ENCODE measurements around the gene NOP56.
"Not testable (repeated sequence)": the region's sequence is repeated elsewhere in the genome, so short reads cannot be mapped to it uniquely, and the experiment has no call there.

NOP56 gene

DNA sequence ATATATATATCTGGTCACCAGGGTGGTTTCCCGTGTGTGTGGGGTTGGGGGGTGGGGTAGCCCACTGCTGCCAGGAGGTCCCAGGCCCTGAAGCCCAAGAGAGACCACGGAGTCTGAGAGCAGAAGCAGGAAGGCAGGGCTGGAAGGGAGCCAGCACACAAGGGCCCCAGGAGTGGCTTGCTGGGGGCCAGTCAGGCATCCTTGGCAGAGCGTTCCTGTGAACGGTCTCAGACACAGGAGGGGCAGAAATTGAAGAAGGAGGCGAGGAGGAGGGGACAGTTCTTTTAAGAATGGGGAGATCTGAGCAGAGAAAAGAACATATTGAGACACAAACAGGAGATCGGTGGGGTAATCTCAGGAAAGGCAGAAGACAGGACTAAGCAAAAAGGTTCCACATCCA lies 38.3 kb downstream of the NOP56 start:
- Histone ChIP-seq H3K27me3 (ENCODE audit: control insufficient read depth in 1 of 2, insufficient read depth in 2 of 2, low read length in 2 of 2) (peaks cover 0 to 3% of the 10 kb centered on the region in 2 donors), H3K4me1 (ENCODE audit: insufficient read depth, low read length) (peaks cover 6% of the 10 kb centered on the region), H3K27ac (ENCODE audit: low read depth, low read length) (no peak overlapping the region), H3K9me3 (ENCODE audit: low read length) (no peaks in the 10 kb centered on the region), H3K9ac (ENCODE audit: low read length) (no peak overlapping the region), H3K36me3 (ENCODE audit: insufficient read depth, low read length) (no peaks in the 10 kb centered on the region), H3K4me3 (ENCODE audit: low read depth in 1 of 2, low read length in 2 of 2) (no peak overlapping the region)

GRCh38 chr20:2691127-2691526 lies 38.7 kb downstream of the NOP56 start:
- Histone ChIP-seq H3K36me3 (ENCODE audit: insufficient read depth, low read length) (no peaks in the 10 kb centered on the region), H3K9ac (ENCODE audit: low read length) (no peak overlapping the region), H3K4me3 (ENCODE audit: low read depth in 1 of 2, low read length in 2 of 2) (no peak overlapping the region), H3K27ac (ENCODE audit: low read depth, low read length) (no peak overlapping the region), H3K4me1 (ENCODE audit: insufficient read depth, low read length) (peaks cover 6% of the 10 kb centered on the region), H3K27me3 (ENCODE audit: control insufficient read depth in 1 of 2, insufficient read depth in 2 of 2, low read length in 2 of 2) (peaks cover 0 to 3% of the 10 kb centered on the region in 2 donors), H3K9me3 (ENCODE audit: low read length) (no peaks in the 10 kb centered on the region)

GRCh38 chr20:2691663-2692035 lies 39.2 kb downstream of the NOP56 start:
- peaks cover 0 to 3% of the 10 kb centered on the region in 2 donors for H3K27me3 ChIP-seq (ENCODE audit: control insufficient read depth in 1 of 2, insufficient read depth in 2 of 2, low read length in 2 of 2)
- H3K9ac ChIP-seq (ENCODE audit: low read length) = peak overlapping the region; percentile 54

GRCh38 chr20:2692036-2692885 lies 39.8 kb downstream of the NOP56 start, which contains the start of gene EBF4:
Gene EBF4 (plus strand): TSS chr20:2692780. CDS start chr20:2693646, 866 bp downstream.
- Histone ChIP-seq H3K9ac (ENCODE audit: low read length) (peak within 1 kb of the TSS; percentile 54), H3K4me1 (ENCODE audit: insufficient read depth, low read length) (peaks cover 6% of the 10 kb centered on the region), H3K36me3 (ENCODE audit: insufficient read depth, low read length) (no peaks in the 10 kb centered on the region), H3K4me3 (ENCODE audit: low read depth in 1 of 2, low read length in 2 of 2) (peak within 1 kb of the TSS; percentile 47 to 54), H3K9me3 (ENCODE audit: low read length) (no peaks in the 10 kb centered on the region), H3K27me3 (ENCODE audit: control insufficient read depth in 1 of 2, insufficient read depth in 2 of 2, low read length in 2 of 2) (peaks cover 0 to 3% of the 10 kb centered on the region in 2 donors), H3K27ac (ENCODE audit: low read depth, low read length) (peak within 1 kb of the TSS; percentile 65)

More at GRCh38 chr20:2691663-2692035, 39.2 kb downstream of the NOP56 start:
- Histone ChIP-seq H3K36me3 (ENCODE audit: insufficient read depth, low read length) (no peaks in the 10 kb centered on the region), H3K4me3 (ENCODE audit: low read depth in 1 of 2, low read length in 2 of 2) (peak overlapping the region in 1 of 2 donors; percentile 54), H3K9me3 (ENCODE audit: low read length) (no peaks in the 10 kb centered on the region), H3K27ac (ENCODE audit: low read depth, low read length) (peak overlapping the region; percentile 65), H3K4me1 (ENCODE audit: insufficient read depth, low read length) (peaks cover 6% of the 10 kb centered on the region)

DNA sequence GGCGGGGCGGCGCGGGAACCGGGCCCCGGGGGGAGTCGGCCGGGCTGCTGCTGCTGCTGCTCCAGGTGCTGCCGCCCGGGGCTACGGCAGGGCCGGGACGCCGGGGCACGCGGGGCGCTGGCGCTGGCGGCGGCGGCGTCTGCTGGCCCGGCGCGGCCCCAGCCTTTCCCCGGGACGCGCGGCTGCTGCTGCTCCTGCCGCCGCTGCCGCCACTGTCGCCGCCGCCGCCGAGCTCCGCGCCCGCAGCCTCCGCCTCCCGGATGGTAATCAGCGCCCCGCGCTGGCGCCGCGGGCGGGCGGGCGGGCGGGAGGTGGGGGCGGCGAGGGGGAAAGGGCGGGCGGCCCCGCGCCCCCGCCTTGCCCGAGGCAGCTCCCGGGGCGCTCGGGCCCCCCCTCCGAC lies 40.5 kb downstream of the NOP56 start:
- H3K27me3 ChIP-seq (ENCODE audit: control insufficient read depth in 1 of 2, insufficient read depth in 2 of 2, low read length in 2 of 2) = peaks cover 0 to 3% of the 10 kb centered on the region in 2 donors
- H3K4me3 ChIP-seq (ENCODE audit: low read depth in 1 of 2, low read length in 2 of 2) = no peak overlapping the region
- H3K4me1 ChIP-seq (ENCODE audit: insufficient read depth, low read length) = peaks cover 6% of the 10 kb centered on the region
- no peak overlapping the region for H3K27ac ChIP-seq (ENCODE audit: low read depth, low read length)
- H3K9ac ChIP-seq (ENCODE audit: low read length) = no peak overlapping the region
- no peaks in the 10 kb centered on the region for H3K36me3 ChIP-seq (ENCODE audit: insufficient read depth, low read length)
- H3K9me3 ChIP-seq (ENCODE audit: low read length) = no peaks in the 10 kb centered on the region

DNA sequence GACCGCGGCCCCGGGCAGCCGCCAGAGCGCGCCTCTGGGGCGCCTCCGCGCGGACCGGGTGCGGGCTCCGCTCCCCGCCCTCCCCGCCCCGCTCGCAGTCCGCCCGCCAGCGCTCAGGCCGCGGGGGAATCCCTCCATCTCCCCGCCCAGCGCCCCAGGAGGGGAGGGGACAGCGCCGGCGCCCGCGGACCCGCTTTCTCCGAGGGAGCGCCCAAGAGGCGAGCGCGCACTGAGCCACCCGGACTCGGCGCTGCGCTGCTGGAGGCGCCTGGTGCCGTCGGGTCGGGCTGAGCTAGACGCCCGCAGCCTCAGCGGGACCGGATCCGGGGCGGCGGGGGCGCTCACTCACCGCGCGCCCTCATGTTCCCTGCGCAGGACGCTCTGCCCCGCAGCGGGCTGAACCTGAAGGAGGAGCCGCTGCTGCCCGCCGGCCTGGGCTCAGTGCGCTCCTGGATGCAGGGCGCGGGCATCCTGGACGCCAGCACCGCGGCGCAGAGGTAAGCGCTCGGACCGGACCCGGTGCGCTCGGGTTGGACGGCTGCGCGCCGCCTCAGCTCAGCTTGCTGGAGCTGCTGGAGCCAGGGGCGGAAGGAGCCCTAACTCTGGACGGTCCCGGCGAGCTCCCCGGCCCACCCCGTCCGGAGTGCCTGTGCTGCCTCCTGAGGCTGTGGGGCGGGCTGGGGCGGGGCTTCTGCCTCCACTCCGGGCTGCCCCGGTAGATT lies 41.0 kb downstream of the NOP56 start:
- Histone ChIP-seq H3K27ac (ENCODE audit: low read depth, low read length) (no peak overlapping the region), H3K9ac (ENCODE audit: low read length) (no peak overlapping the region), H3K4me1 (ENCODE audit: insufficient read depth, low read length) (peaks cover 6% of the 10 kb centered on the region), H3K27me3 (ENCODE audit: control insufficient read depth in 1 of 2, insufficient read depth in 2 of 2, low read length in 2 of 2) (peaks cover 0 to 3% of the 10 kb centered on the region in 2 donors), H3K36me3 (ENCODE audit: insufficient read depth, low read length) (no peaks in the 10 kb centered on the region), H3K4me3 (ENCODE audit: low read depth in 1 of 2, low read length in 2 of 2) (peak overlapping the region; percentile 27 to 47), H3K9me3 (ENCODE audit: low read length) (no peaks in the 10 kb centered on the region)

DNA sequence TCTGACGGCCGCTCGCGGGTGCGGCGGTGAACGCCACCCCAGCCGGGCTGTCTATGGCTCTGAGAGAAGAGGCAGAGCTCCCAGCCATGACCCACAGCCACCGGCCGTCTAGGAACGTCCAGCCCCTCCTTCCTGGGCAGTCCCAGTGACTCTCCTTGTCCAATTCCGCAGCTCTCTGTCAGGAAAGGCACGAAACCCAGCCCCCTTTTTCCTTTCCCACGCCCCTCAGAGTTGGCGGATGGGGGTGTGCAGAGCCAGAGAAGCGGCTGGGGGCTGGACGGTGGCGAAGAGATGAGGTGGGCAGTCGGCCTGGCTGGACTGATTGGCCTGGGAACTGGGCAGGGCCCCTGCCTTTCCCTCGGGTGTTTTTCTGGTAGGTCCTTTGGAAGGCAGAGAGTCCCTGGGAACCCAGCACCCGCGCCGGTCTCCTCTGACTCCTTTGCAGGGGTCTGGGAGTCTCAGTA lies 41.6 kb downstream of the NOP56 start:
- Histone ChIP-seq H3K4me1 (ENCODE audit: insufficient read depth, low read length) (peaks cover 6% of the 10 kb centered on the region), H3K4me3 (ENCODE audit: low read depth in 1 of 2, low read length in 2 of 2) (no peak overlapping the region), H3K9me3 (ENCODE audit: low read length) (no peaks in the 10 kb centered on the region), H3K9ac (ENCODE audit: low read length) (no peak overlapping the region), H3K27ac (ENCODE audit: low read depth, low read length) (no peak overlapping the region), H3K27me3 (ENCODE audit: control insufficient read depth in 1 of 2, insufficient read depth in 2 of 2, low read length in 2 of 2) (peaks cover 0 to 3% of the 10 kb centered on the region in 2 donors), H3K36me3 (ENCODE audit: insufficient read depth, low read length) (no peaks in the 10 kb centered on the region)

GRCh38 chr20:2694519-2694918 lies 42.1 kb downstream of the NOP56 start:
- H3K27ac ChIP-seq (ENCODE audit: low read depth, low read length) = no peak overlapping the region
- H3K4me3 ChIP-seq (ENCODE audit: low read depth in 1 of 2, low read length in 2 of 2) = no peak overlapping the region
- H3K9ac ChIP-seq (ENCODE audit: low read length) = no peak overlapping the region
- peaks cover 6% of the 10 kb centered on the region for H3K4me1 ChIP-seq (ENCODE audit: insufficient read depth, low read length)
- H3K27me3 ChIP-seq (ENCODE audit: control insufficient read depth in 1 of 2, insufficient read depth in 2 of 2, low read length in 2 of 2) = peaks cover 0 to 3% of the 10 kb centered on the region in 2 donors
- H3K36me3 ChIP-seq (ENCODE audit: insufficient read depth, low read length) = no peaks in the 10 kb centered on the region
- H3K9me3 ChIP-seq (ENCODE audit: low read length) = no peaks in the 10 kb centered on the region

DNA sequence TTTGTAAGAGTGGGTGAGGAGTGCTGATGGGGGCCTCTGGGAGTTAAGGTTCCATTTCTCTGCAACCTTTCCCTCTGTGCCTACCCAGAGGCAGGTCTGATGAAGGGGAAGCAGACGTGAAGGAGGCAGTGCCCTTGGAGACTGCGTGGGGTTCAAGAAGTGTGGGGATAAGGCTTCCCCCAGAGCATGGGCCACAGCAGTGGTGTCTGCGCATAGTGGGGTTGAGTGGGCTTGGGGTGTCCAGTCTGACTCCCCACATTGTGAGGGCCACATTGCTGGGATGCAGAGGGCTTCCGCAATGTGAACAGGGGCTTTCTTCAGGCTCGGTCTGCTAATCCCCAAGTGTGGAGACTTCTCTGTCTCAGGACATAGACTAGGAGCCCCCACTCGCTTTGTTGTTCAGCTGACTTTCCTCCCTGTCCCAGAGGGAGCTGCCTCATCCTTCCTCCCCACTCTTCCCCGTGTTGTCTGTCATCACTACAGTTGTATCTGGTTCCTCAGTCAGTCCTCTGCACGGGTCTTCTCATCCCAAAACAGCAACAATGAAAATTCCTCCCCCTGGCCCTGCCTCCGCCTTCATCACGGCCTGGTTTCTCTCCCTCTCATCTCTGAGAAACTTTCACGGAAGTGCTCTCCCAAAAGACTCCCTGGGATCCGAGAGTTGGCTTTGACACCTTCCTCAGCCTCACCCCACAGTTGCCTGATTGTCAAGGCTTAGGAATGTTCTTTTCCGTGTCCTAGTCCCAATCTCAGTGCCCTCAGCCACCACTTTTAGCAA lies 43.0 kb downstream of the NOP56 start:
- Histone ChIP-seq H3K4me1 (ENCODE audit: insufficient read depth, low read length) (peaks cover 6% of the 10 kb centered on the region), H3K9me3 (ENCODE audit: low read length) (no peaks in the 10 kb centered on the region), H3K9ac (ENCODE audit: low read length) (no peak overlapping the region), H3K27ac (ENCODE audit: low read depth, low read length) (no peak overlapping the region), H3K36me3 (ENCODE audit: insufficient read depth, low read length) (no peaks in the 10 kb centered on the region), H3K27me3 (ENCODE audit: control insufficient read depth in 1 of 2, insufficient read depth in 2 of 2, low read length in 2 of 2) (peaks cover 0 to 3% of the 10 kb centered on the region in 2 donors), H3K4me3 (ENCODE audit: low read depth in 1 of 2, low read length in 2 of 2) (no peak overlapping the region)

DNA sequence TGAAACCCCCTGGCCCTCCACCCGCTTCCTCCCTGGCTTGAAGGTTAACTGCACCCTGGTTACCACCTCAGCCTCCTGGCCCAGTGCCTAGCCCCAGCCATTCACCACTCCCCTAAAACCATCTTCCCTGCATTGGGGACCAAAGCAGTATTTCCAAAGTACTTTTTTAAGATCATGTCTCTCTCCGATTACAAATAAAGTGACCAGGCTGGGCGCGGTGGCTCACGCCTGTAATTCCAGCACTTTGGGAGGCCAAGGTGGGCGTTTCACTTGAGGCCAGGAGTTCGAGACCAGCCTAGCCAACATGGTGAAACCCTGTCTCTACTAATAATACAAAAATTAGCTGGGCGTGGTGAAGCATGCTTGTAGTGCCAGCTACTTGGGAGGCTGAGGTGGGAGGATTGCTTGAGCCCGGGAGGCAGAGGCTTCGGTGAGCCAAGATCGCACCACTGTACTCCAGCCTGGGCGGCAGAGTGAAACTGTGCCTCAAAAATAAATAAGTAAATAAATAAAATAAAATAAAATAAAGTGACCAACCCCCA lies 43.6 kb downstream of the NOP56 start:
- not testable (repeated sequence) for H3K36me3 ChIP-seq (ENCODE audit: insufficient read depth, low read length); H3K4me3 ChIP-seq (ENCODE audit: low read depth in 1 of 2, low read length in 2 of 2); H3K9ac ChIP-seq (ENCODE audit: low read length); H3K9me3 ChIP-seq (ENCODE audit: low read length); H3K27ac ChIP-seq (ENCODE audit: low read depth, low read length); H3K4me1 ChIP-seq (ENCODE audit: insufficient read depth, low read length); H3K27me3 ChIP-seq (ENCODE audit: control insufficient read depth in 1 of 2, insufficient read depth in 2 of 2, low read length in 2 of 2)

GRCh38 chr20:2696646-2697045 lies 44.2 kb downstream of the NOP56 start:
- Histone ChIP-seq H3K4me3 (ENCODE audit: low read depth in 1 of 2, low read length in 2 of 2) (no peak overlapping the region), H3K27ac (ENCODE audit: low read depth, low read length) (no peak overlapping the region), H3K4me1 (ENCODE audit: insufficient read depth, low read length) (peaks cover 3% of the 10 kb centered on the region), H3K36me3 (ENCODE audit: insufficient read depth, low read length) (no peaks in the 10 kb centered on the region), H3K27me3 (ENCODE audit: control insufficient read depth in 1 of 2, insufficient read depth in 2 of 2, low read length in 2 of 2) (peaks cover 0 to 3% of the 10 kb centered on the region in 2 donors), H3K9me3 (ENCODE audit: low read length) (no peaks in the 10 kb centered on the region), H3K9ac (ENCODE audit: low read length) (no peak overlapping the region)
